ENCODE results near the gene GCLC. TPM values are rescaled to one million over a fixed set of nuclear protein-coding genes. Genes with fewer than 3 reads are reported as not detected.

The GCLC gene
- polyA plus RNA-seq, 3 donors: 6.4 to 15.7 (median 10.1) TPM

DNA sequence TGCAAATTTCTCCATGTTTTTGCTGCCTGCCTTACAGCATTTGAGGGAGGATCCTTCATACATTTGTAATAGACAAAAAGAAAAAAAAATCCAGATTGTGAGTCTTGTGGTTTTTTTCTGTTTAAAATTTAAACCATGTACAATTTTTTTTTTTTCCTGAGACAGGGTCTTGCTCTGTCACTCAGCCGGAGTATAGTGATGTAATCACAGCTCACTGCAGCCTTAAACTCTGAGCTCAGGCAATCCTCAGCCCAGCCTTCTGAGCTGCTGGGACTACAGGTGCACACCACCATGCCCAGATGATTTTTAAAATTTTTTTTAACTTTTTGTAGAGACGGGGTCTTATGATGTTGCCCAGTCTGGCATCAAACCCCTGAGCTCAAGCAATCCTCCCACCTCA is 97.0 kb downstream of the GCLC start:
- no peak for DNase-seq
- Histone ChIP-seq H3K27me3 (ENCODE audit: control insufficient read depth in 2 of 2, insufficient read depth in 2 of 2, low read length in 2 of 2) (no peaks in the 10 kb centered on the region), H4K20me1 (ENCODE audit: insufficient read depth, low read length) (no peaks in the 10 kb centered on the region), H3K4me3 (replicated peaks in 1 of 3; ENCODE audit: low read depth in 2 of 3, low read length in 3 of 3) (no peak overlapping the region), H3K36me3 (replicated peaks in 1 of 2; ENCODE audit: control insufficient read depth in 1 of 2, insufficient read depth in 2 of 2, low read length in 2 of 2) (no peaks in the 10 kb centered on the region), H3K9ac (ENCODE audit: insufficient read depth, low read length, poor library complexity, severe bottlenecking) (no peak overlapping the region), H3K79me2 (ENCODE audit: insufficient read depth, low read length) (no peaks in the 10 kb centered on the region), H2AFZ (ENCODE audit: insufficient read depth, low read depth, low read length, poor library complexity, severe bottlenecking) (no peak overlapping the region), H3K4me2 (replicated peaks; ENCODE audit: extremely low read depth, low read length, poor library complexity, severe bottlenecking) (no peak overlapping the region), H3K27ac (ENCODE audit: low read depth in 1 of 2, low read length in 2 of 2) (peak overlapping the region in 1 of 2 donors; percentile 75), H3K9me3 (replicated peaks in 1 of 2; ENCODE audit: control insufficient read depth in 1 of 2, insufficient read depth in 1 of 2, low read length in 2 of 2) (peaks cover 4 to 7% of the 10 kb centered on the region in 2 donors), H3K4me1 (ENCODE audit: control insufficient read depth in 1 of 2, insufficient read depth in 2 of 2, low read length in 2 of 2) (peaks cover 31 to 36% of the 10 kb centered on the region in 2 donors)
- no peaks in the 10 kb centered on the region for H3K36me3 Mint-ChIP-seq
- H3K4me1 Mint-ChIP-seq: peaks cover 32% of the 10 kb centered on the region
- H3K27me3 Mint-ChIP-seq (ENCODE audit: low read depth in 3 of 3): no peaks in the 10 kb centered on the region
- no peak overlapping the region for H3K4me3 Mint-ChIP-seq
- 0% methylated on average over 1 of the region's 2 CpGs for WGBS (ENCODE audit: insufficient coverage)
- no peak overlapping the region for H3K27ac Mint-ChIP-seq
- TF ChIP-seq, protein P1, sequence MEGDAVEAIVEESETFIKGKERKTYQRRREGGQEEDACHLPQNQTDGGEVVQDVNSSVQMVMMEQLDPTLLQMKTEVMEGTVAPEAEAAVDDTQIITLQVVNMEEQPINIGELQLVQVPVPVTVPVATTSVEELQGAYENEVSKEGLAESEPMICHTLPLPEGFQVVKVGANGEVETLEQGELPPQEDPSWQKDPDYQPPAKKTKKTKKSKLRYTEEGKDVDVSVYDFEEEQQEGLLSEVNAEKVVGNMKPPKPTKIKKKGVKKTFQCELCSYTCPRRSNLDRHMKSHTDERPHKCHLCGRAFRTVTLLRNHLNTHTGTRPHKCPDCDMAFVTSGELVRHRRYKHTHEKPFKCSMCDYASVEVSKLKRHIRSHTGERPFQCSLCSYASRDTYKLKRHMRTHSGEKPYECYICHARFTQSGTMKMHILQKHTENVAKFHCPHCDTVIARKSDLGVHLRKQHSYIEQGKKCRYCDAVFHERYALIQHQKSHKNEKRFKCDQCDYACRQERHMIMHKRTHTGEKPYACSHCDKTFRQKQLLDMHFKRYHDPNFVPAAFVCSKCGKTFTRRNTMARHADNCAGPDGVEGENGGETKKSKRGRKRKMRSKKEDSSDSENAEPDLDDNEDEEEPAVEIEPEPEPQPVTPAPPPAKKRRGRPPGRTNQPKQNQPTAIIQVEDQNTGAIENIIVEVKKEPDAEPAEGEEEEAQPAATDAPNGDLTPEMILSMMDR (IDR thresholded peaks at IDR 0.05): no peak
- peaks cover 3 to 9% (median 6%) of the 10 kb centered on the region in 7 donors for H3K9me3 Mint-ChIP-seq
- intact Hi-C loops (cut with micrococcal nuclease): no loop called here

Other genes starting within 250 kb of the GCLC start
- gene ELOVL5, start 196.2 kb downstream of the GCLC start, polyA plus RNA-seq: 10 to 100 TPM; 44.7 to 97.1 (median 69.5) TPM
- gene KLHL31, start 120.7 kb upstream of the GCLC start, polyA plus RNA-seq: under 1 TPM in 1 of 3 donors, not detected in 2; 0.01 TPM
- 1 to 10 TPM in 1 of 3 donors, under 1 TPM in 2; 0.18 to 1.6 (median 0.92) TPM for gene LRRC1, start 249.9 kb upstream of the GCLC start, polyA plus RNA-seq